Neuron (in vitro differentiated cells): ENCODE results near the gene ADCY10.
"Not testable (repeated sequence)": the region's sequence is repeated elsewhere in the genome, so short reads cannot be mapped to it uniquely, and the experiment has no call there.

ENCODE experiments used
- H2AFZ ChIP-seq: one replicate; pipeline ENCODE4 v1.6.1; 2013; ENCODE audit warnings: low read depth, mild to moderate bottlenecking, inconsistent platforms, low read length, moderate library complexity
- H3K27me3 ChIP-seq: one replicate; pipeline ENCODE4 v1.6.1; 2013; ENCODE audit warnings: low read length; ENCODE audit not compliant: insufficient read depth
- H3K36me3 ChIP-seq: one replicate; pipeline ENCODE4 v1.6.1; 2013; ENCODE audit warnings: low read length; ENCODE audit not compliant: insufficient read depth
- H3K4me1 ChIP-seq: one replicate; pipeline ENCODE4 v1.6.1; 2013; ENCODE audit warnings: low read length; ENCODE audit not compliant: insufficient read depth
- H3K4me3 ChIP-seq: 2 replicates; pipeline ENCODE4 v1.5.1; 2013; ENCODE audit warnings: mild to moderate bottlenecking, low read length, moderate library complexity
- H3K9me3 ChIP-seq: one replicate; pipeline ENCODE4 v1.6.1; 2013; ENCODE audit warnings: low read length

ADCY10 gene

GRCh38 chr1:167856711-167857418, 57.1 kb downstream of the ADCY10 start:
- H2AFZ ChIP-seq: no peak overlapping the region
- peaks cover 4% of the 10 kb centered on the region for H3K4me1 ChIP-seq
- no peaks in the 10 kb centered on the region for H3K36me3 ChIP-seq
- H3K9me3 ChIP-seq: no peaks in the 10 kb centered on the region
- peaks cover 5% of the 10 kb centered on the region for H3K27me3 ChIP-seq
- H3K4me3 ChIP-seq: no peak overlapping the region

DNA sequence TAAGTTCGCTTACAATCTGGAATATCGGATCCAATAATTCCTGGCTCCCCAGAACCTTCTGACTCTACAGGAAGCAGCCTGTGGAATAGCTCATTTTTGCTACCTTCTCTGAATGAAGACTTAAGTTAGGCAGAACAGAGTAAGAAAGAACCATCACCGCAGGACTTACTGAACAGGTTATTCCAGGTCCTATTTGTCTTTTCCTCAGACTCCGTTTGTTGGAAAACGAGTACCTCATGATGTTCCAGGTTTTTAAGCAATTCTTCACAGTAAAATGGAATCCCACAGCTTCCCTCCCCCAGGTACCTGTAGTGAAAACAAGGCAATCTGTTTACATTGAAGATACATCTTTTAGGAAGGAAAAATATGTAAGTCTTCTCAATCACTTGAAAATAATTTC, 59.8 kb downstream of the ADCY10 start:
- H3K4me1 ChIP-seq: no peaks in the 10 kb centered on the region
- no peak overlapping the region for H3K4me3 ChIP-seq
- no peak overlapping the region for H2AFZ ChIP-seq

GRCh38 chr1:167849666-167850065, 64.3 kb downstream of the ADCY10 start:
- Histone ChIP-seq H3K4me3 (no peak overlapping the region), H3K27me3 (peaks cover 8% of the 10 kb centered on the region), H2AFZ (no peak overlapping the region), H3K4me1 (no peaks in the 10 kb centered on the region), H3K36me3 (no peaks in the 10 kb centered on the region), H3K9me3 (no peaks in the 10 kb centered on the region)

More for the DNA sequence above, 59.8 kb downstream of the ADCY10 start:
- Histone ChIP-seq H3K9me3 (no peaks in the 10 kb centered on the region), H3K27me3 (peaks cover 5% of the 10 kb centered on the region), H3K36me3 (no peaks in the 10 kb centered on the region)

DNA sequence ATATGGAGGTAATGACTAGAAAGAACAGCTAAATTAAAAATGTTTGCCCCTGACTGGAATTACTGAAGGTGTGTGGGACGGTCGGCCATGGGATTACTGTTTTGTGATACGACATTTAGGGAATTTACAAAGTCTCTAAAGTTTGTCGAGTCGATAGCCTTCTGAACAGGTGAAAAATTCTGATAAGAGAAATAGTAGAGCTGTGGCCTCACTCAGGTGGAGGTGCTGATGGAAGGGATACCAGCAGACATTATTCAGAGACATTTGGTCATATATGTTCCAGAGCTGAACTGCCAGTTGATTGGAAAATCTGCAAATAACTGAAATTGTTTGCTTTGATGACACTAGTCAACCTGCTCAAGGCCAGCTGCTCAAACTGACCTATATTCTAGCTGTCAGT, 71.1 kb downstream of the ADCY10 start:
- no peak overlapping the region for H2AFZ ChIP-seq
- H3K36me3 ChIP-seq: no peaks in the 10 kb centered on the region
- no peaks in the 10 kb centered on the region for H3K9me3 ChIP-seq
- no peaks in the 10 kb centered on the region for H3K4me1 ChIP-seq
- H3K27me3 ChIP-seq: no peaks in the 10 kb centered on the region
- H3K4me3 ChIP-seq: no peak overlapping the region

DNA sequence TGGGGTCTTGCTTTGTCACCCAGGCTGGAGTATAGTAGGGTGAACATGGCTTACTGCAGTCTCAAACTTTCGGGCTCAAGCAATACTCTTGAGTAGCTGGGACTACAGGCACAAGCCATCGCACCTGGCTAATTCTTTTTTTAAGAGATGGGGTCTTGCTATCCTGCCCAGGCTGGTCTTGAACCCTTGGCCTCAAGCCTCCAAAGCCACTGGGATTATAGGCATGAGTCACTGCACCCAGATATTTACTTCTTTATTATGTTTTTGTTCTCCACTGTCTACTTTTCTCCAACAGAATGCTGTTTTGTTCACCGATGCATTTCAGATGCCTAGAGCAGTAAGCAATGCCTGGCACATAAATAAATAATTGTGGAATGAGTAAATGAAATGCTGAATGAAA, 72.4 kb downstream of the ADCY10 start:
- H2AFZ ChIP-seq: no peak overlapping the region
- H3K4me3 ChIP-seq: no peak overlapping the region
- H3K9me3 ChIP-seq: no peaks in the 10 kb centered on the region
- no peaks in the 10 kb centered on the region for H3K27me3 ChIP-seq
- H3K36me3 ChIP-seq: no peaks in the 10 kb centered on the region
- no peaks in the 10 kb centered on the region for H3K4me1 ChIP-seq

- Histone ChIP-seq H3K27me3 (no peaks in the 10 kb centered on the region), H3K4me3 (no peak overlapping the region), H2AFZ (no peak overlapping the region), H3K9me3 (no peaks in the 10 kb centered on the region), H3K4me1 (no peaks in the 10 kb centered on the region), H3K36me3 (no peaks in the 10 kb centered on the region)
Observed at GRCh38 chr1:167839009-167839408, 74.9 kb downstream of the ADCY10 start.

DNA sequence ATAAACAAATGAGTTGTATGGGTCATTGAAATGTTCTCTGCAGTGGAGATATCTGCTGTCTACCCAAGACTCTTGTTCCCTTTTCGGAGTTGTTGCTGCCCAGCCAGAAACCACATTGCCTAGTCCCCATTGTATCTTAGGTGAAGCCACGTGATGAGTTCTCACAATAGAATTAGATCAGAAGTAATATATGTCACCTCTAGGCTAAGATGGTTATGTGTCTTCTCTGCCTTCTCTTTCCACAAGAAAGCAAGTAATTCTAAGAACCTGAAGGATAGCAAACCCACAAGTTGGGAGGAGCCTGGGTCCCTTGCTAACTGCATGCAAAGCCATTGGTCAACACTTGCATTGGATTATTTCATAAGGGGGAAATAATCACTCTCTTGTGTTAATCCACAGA, 76.6 kb downstream of the ADCY10 start:
- Histone ChIP-seq H2AFZ (no peak overlapping the region), H3K27me3 (no peaks in the 10 kb centered on the region), H3K4me1 (no peaks in the 10 kb centered on the region), H3K36me3 (no peaks in the 10 kb centered on the region), H3K4me3 (no peak overlapping the region), H3K9me3 (no peaks in the 10 kb centered on the region)

- H3K36me3 ChIP-seq: no peaks in the 10 kb centered on the region
Observed at GRCh38 chr1:167836197-167836596, 77.7 kb downstream of the ADCY10 start.

DNA sequence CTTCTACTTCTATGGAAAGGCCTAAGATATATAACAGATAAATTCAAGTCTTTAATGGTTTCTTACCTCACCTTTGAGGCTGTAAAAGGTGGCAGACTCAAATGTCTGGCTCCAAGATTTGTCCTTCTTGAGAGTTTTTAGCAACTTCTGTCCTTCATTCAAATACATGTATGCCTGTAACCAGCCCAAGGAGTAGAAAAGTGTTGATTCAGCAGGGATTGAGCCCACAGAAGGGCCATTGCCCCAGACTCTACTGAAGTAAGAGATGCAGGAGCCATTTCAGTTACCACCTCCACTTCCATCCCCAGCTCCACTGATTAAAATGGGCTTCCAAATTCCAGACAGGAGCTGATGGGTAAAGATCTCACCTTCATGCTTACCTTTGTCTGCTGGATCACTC, 80.0 kb downstream of the ADCY10 start:
- Histone ChIP-seq H3K27me3 (no peaks in the 10 kb centered on the region), H3K4me1 (no peaks in the 10 kb centered on the region), H2AFZ (no peak overlapping the region), H3K9me3 (no peaks in the 10 kb centered on the region), H3K4me3 (no peak overlapping the region), H3K36me3 (no peaks in the 10 kb centered on the region)

More at GRCh38 chr1:167836197-167836596, 77.7 kb downstream of the ADCY10 start:
- Histone ChIP-seq H3K4me3 (no peak overlapping the region), H3K27me3 (no peaks in the 10 kb centered on the region), H3K4me1 (no peaks in the 10 kb centered on the region), H2AFZ (no peak overlapping the region), H3K9me3 (no peaks in the 10 kb centered on the region)

DNA sequence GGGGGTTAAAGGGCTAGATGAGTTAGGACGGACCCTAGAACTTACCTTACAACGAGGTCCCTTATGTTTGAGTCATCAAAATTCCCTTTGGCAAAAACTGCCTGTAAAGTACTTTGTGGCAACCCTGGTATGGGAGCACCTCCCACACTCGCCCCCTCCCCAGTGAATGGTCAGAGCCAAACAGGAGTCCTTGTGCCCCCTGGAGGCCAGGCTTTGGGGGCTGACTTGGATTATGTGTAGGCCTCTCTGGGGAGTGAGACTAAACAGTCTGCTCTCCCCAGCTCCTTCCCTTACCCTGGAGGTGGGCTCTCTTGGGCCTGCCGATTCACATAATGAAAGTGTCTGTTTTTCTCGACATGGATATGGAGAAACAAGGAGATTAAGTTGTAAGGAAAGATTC, 81.2 kb downstream of the ADCY10 start:
- Histone ChIP-seq H3K4me1 (no peaks in the 10 kb centered on the region), H2AFZ (no peak overlapping the region), H3K36me3 (no peaks in the 10 kb centered on the region), H3K4me3 (no peak overlapping the region), H3K9me3 (no peaks in the 10 kb centered on the region), H3K27me3 (no peaks in the 10 kb centered on the region)

DNA sequence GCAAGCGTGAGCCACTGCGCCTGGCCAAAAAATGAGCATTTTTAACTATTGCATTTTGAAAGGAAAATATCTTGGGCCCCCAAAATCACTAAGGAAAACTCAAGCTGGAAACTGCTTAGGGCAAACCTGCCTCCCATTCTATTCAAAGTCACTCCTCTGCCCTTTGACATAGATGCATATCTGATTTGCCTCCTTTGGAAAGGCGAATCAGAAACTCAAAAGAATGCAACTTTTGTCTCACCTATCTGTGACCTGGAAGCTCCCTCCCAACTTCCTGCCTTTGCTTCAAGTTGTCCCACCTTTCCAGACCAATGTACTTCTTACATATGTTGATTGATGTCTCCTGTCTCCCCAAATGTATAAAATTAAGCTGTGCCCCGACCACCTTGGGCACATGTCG, 83.3 kb downstream of the ADCY10 start:
- not testable (repeated sequence) for H3K27me3 ChIP-seq, H3K9me3 ChIP-seq, H3K4me3 ChIP-seq, H2AFZ ChIP-seq, H3K4me1 ChIP-seq, H3K36me3 ChIP-seq

DNA sequence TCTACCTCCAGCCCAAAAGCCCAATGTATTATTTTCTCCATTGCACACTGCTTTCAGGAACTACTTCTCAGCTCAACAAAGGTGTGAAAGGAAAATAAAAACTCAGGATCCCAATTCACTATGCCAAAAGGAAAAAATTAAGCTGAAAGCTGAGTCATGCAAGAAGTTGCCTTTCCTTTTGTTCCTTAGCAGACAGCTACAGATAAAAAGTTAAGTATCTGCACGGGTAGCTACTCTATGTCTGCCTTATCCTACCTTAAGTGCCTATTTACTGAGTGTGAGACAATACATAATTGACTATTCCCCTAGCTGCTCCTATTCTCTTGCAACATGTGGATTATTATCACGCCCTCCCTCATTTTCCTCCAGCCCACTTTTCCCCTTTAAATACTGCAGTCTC, 84.1 kb downstream of the ADCY10 start:
- Histone ChIP-seq H2AFZ (no peak overlapping the region), H3K4me3 (no peak overlapping the region), H3K36me3 (no peaks in the 10 kb centered on the region), H3K27me3 (peaks cover 3% of the 10 kb centered on the region), H3K4me1 (no peaks in the 10 kb centered on the region), H3K9me3 (no peaks in the 10 kb centered on the region)

- no peak overlapping the region for H3K4me3 ChIP-seq
- H3K27me3 ChIP-seq: peaks cover 3% of the 10 kb centered on the region
- H3K9me3 ChIP-seq: no peaks in the 10 kb centered on the region
- H3K4me1 ChIP-seq: no peaks in the 10 kb centered on the region
- no peak overlapping the region for H2AFZ ChIP-seq
- H3K36me3 ChIP-seq: no peaks in the 10 kb centered on the region
Observed at GRCh38 chr1:167826127-167826526, 87.8 kb downstream of the ADCY10 start.

GRCh38 chr1:167825419-167826079, 88.4 kb downstream of the ADCY10 start:
- Histone ChIP-seq H3K27me3 (peaks cover 3% of the 10 kb centered on the region), H3K4me3 (no peak overlapping the region), H3K36me3 (no peaks in the 10 kb centered on the region), H3K9me3 (no peaks in the 10 kb centered on the region), H3K4me1 (no peaks in the 10 kb centered on the region), H2AFZ (no peak overlapping the region)
